ENCODE measurements around the gene TAS1R2. TPM values are rescaled to one million over a fixed set of nuclear protein-coding genes. Genes with fewer than 3 reads are reported as not detected.

The TAS1R2 gene
- total and polyA plus RNA-seq, 2 of the 4 experiments (the other 2 are of a cell fraction): not detected

DNA sequence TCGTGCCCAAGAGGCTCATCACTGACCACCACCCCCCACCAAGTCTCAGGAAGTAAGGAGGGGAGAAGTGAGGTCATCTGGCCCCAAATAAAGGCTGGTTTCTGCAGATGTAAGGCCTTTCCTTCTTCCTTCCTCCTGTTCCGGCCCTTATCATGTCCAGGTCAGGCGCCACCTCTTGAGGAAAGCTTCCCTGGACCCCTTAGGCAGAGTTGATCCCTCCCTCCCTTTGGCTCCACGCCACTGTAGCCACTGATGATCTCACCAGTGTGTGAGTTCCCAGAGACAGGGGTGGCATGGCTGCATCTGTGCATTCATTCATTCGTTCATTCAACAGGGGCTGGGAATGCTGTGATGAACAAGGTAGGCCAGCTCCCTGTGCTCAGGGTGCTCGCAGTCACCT is 59.2 kb downstream of the TAS1R2 start:
- H3K4me2 ChIP-seq (ENCODE audit: low read depth, low read length): no peak overlapping the region
- no peak overlapping the region for H3K9ac ChIP-seq (ENCODE audit: low read depth, low read length)
- no peak for DNase-seq
- H3K4ac ChIP-seq (ENCODE audit: low read depth, low read length): no peak overlapping the region
- H2BK20ac ChIP-seq (ENCODE audit: low read depth, low read length): no peak overlapping the region
- no peak overlapping the region for H4K5ac ChIP-seq (ENCODE audit: low read depth, low read length)
- intact Hi-C loops (cut with micrococcal nuclease): no loop called here
- H4K20me1 ChIP-seq (ENCODE audit: insufficient read depth, low read length): no peaks in the 10 kb centered on the region
- no peak overlapping the region for H2AK9ac ChIP-seq (replicated peaks; ENCODE audit: low read depth, low read length, poor library complexity)
- H3K9me1 ChIP-seq (ENCODE audit: insufficient read depth, low read length): no peaks in the 10 kb centered on the region
- no peak overlapping the region for H3K27ac ChIP-seq (ENCODE audit: insufficient read depth, low read length)
- H2BK15ac ChIP-seq (ENCODE audit: low read depth, low read length): no peak overlapping the region
- dilution Hi-C loops (cut with HindIII; ENCODE audit: low sequenced_read_pairs, unreplicated experiment): no loop called here
- H2AFZ ChIP-seq (replicated peaks; ENCODE audit: low read length, poor library complexity): no peak overlapping the region
- H4K8ac ChIP-seq (ENCODE audit: low read depth in 2 of 2, low read length in 2 of 2): no peak overlapping the region
- no peak overlapping the region for H4K91ac ChIP-seq (ENCODE audit: insufficient read depth, low read depth, low read length)
- H3K56ac ChIP-seq (ENCODE audit: extremely low read depth, insufficient read depth, low read length): no peak overlapping the region
- no TSS peak for BruUV-seq (replicated peaks)
- H3K36me3 ChIP-seq (ENCODE audit: control insufficient read depth, insufficient read depth, low read length): no peaks in the 10 kb centered on the region
- H3K23ac ChIP-seq (ENCODE audit: low read depth, low read length): no peak overlapping the region
- in situ Hi-C loops (cut with MboI; ENCODE audit: low sequenced_read_pairs): no loop called here
- H2BK5ac ChIP-seq (ENCODE audit: low read depth, low read length, poor library complexity, severe bottlenecking): no peak overlapping the region
- no peaks in the 10 kb centered on the region for H3K9me3 ChIP-seq (ENCODE audit: control insufficient read depth, insufficient read depth, low read length)
- H3K14ac ChIP-seq (replicated peaks; ENCODE audit: low read depth, low read length): no peak overlapping the region
- H2AK5ac ChIP-seq (ENCODE audit: low read depth, low read length): no peak overlapping the region
- H3K18ac ChIP-seq (ENCODE audit: low read depth, low read length): no peak overlapping the region
- H2BK120ac ChIP-seq (ENCODE audit: low read depth, low read length): no peak overlapping the region
- no peak for ATAC-seq (ENCODE audit: low read depth)
- ChIA-PET CTCF (no interaction called here), POLR2A (ENCODE audit: unreplicated experiment) (no interaction called here)
- no peaks in the 10 kb centered on the region; the same call in 1 of the 2 replicates for H3K27me3 ChIP-seq (ENCODE audit: control insufficient read depth, insufficient read depth, low read length)
- WGBS, 2 experiments (ENCODE audit: extremely low coverage in 2 of 2, insufficient read length in 1 of 2): 50% methylated on average over 1 of the region's 6 CpGs; no CpG with 5 or more reads in 1 of the 2 experiments
- no peaks in the 10 kb centered on the region for H3K4me1 ChIP-seq (ENCODE audit: control insufficient read depth, insufficient read depth, low read length)
- TF ChIP-seq RAD21 (IDR thresholded peaks at IDR 0.05; ENCODE audit: low read length) (no peak), MXI1 (IDR thresholded peaks at IDR 0.05; ENCODE audit: borderline replicate concordance, low read depth, low read length) (no peak), MAFK (IDR thresholded peaks at IDR 0.05; ENCODE audit: low read depth, low read length) (no peak), MAZ (IDR thresholded peaks at IDR 0.05; ENCODE audit: borderline replicate concordance, low read depth, low read length) (no peak), CHD1 (IDR thresholded peaks at IDR 0.05; ENCODE audit: low read depth, low read length) (no peak), NFE2L2 (IDR thresholded peaks at IDR 0.05; ENCODE audit: low read depth, low read length) (no peak), RFX5 (IDR thresholded peaks at IDR 0.05; ENCODE audit: low read depth, low read length) (no peak), CEBPB (IDR thresholded peaks at IDR 0.05; ENCODE audit: low read depth, low read length) (no peak)
- TF ChIP-seq, protein P1, sequence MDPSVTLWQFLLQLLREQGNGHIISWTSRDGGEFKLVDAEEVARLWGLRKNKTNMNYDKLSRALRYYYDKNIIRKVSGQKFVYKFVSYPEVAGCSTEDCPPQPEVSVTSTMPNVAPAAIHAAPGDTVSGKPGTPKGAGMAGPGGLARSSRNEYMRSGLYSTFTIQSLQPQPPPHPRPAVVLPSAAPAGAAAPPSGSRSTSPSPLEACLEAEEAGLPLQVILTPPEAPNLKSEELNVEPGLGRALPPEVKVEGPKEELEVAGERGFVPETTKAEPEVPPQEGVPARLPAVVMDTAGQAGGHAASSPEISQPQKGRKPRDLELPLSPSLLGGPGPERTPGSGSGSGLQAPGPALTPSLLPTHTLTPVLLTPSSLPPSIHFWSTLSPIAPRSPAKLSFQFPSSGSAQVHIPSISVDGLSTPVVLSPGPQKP (IDR thresholded peaks at IDR 0.05; ENCODE audit: borderline replicate concordance, low read depth, low read length): no peak
- TF ChIP-seq, protein P2, sequence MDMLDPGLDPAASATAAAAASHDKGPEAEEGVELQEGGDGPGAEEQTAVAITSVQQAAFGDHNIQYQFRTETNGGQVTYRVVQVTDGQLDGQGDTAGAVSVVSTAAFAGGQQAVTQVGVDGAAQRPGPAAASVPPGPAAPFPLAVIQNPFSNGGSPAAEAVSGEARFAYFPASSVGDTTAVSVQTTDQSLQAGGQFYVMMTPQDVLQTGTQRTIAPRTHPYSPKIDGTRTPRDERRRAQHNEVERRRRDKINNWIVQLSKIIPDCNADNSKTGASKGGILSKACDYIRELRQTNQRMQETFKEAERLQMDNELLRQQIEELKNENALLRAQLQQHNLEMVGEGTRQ (IDR thresholded peaks at IDR 0.05; ENCODE audit: low read depth, low read length): no peak
- no peaks in the 10 kb centered on the region for H3K79me1 ChIP-seq (ENCODE audit: low read depth in 1 of 2, low read length in 2 of 2)
- H3K4me3 ChIP-seq (ENCODE audit: insufficient read depth, low read depth, low read length): no peak overlapping the region
